AG08396 (cell line): ENCODE measurements around the gene ANKMY1.
"Not testable (repeated sequence)": the region's sequence is repeated elsewhere in the genome, so short reads cannot be mapped to it uniquely, and the experiment has no call there.

Source experiments
- DNase-seq: peaks from one replicate; pipeline ENCODE4 v3.0.0; 2012; ENCODE audit warnings: low spot score, mixed read lengths

The ANKMY1 gene

DNA sequence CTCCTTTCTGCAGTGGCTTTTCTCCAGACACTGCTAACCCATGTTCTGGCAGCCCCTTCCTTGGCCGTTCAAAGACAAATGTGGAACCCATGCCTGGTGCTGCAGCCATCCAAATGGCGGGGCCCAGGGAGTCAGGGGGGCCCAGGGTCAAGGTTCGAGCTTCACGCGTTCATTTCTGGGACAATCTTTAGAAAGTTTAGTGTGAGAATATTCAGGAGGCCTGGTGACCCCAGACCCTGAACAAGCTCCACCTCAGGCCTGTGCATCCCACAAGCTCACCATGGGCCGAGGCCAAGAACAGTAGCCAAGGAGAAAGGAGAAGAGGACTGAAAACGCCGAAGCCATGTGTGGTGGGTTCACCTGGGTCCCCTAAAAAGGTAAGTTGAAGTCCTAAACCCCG, 54.4 kb downstream of the ANKMY1 start:
- no peak for DNase-seq

DNA sequence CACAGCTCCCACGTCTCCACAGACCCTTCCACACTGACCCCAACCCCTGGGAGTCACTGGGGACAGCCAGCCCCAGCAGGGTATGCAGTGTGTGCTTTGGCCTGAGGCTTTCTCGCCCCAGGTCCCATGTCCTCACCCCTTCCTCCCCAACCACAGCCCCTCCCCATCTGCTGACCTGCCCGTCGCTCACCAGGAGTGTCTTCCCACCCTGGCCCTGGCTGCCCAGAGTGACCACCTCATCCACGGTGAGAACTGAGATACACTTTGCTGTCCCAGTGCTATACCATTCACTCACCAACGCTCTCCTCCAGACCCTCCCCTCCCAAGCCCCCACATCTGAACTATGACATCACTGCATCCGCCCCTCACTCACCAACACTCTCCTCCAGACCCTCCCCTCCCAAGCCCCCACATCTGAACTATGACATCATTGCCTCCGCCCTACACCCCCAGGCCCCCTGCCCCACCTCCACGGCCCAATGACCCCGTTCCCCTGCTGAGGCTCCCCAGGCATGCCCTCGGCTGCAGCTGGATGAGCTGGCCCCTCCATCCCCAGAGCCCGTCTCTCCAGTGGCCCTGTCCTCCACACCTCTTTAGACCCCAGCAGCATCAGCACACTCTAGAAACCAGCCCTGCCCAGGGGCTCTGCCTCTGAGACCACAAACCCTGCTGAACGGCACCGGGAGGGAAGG, 55.2 kb downstream of the ANKMY1 start:
- DNase-seq = no peak

- DNase-seq = no peak
Observed at GRCh38 chr2:240502059-240502429, 55.7 kb downstream of the ANKMY1 start.

DNA sequence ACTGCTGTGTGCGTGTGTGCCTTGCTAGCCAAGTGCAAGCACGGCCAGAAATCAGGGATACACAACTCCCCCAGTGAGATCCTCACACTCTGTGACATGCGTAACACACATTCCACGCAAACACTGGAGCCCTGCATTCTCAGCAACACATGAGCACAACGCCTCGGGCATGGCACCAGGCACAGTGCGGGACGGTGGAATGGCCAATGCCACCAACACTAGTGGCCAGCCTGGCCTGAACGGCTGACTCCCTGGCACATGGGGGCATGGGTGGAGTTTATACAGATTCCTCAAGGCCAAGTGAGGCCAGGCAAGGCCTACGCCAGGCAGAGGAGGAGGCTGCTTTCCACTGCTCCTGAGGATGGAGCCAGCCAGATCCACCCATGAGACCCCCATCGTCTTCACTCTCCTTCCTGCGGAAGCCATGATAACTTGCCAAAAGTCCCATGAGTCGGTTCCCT, 56.2 kb downstream of the ANKMY1 start:
- DNase-seq = no peak

- DNase-seq = no peak
Observed at GRCh38 chr2:240500561-240501423, 57.0 kb downstream of the ANKMY1 start.

DNA sequence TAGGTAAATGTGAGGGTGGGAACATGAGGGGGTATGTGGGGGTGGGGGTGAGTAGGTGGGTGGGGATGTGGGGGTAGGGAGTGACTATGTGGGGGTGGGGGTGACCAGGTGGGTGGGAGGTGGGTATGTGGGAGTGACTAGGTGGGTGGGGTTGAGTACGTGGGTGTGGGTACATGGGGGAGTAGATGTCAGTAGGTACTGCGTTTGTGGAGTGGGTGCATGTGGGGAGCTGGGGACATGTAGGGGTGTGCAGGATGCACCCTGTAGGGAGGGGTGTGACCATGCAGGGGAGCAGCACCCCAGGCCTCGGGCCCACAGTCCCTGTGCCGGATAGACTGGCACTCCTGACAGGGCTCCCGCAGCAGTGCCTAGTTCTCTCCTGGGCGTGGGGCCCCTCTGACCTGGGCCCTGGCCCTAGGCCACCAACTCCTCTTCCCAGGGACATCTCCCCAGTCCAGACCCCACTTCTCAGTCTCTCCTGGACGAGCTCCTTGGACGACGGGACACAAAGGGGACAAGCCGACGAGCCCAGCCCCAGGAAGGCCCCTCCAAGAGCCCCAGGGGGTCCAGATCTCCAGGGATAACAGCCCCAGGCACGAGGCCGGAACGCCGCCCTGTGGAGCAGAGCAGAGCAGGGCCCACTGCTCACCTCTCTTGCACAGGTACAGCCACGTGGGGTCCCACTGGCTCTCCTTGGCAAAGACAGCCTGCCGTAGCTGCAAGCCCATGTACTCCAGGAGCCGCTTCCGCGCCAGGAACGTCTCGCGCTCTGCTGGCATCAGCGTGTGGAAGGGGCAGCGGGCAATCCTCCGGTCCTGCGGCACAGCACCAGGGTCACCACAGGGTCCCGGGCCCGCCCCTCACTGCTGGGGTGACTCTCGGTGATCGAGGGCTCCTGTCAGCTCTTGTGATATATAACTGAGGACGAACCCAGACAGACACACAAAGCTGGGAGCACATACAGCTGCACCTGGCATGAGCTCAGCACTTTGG, 58.2 kb downstream of the ANKMY1 start:
- DNase-seq = peak; percentile 3

DNA sequence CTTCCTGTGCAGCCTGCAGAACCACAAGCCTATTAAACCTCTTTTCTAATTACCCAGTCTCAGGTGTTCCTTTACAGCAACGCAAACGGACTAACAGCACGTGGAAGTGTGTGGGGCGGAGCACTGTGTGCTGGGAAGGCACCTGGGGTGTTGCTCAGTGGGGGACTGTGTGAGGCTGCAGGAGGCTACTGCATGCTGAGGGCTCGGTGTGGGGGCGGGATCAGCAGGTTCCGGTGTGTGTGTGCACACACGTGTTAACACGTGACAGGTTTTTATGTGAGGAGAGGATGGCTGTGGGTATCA, 58.9 kb downstream of the ANKMY1 start:
- DNase-seq = peak; percentile 3

GRCh38 chr2:240498171-240498957, 59.4 kb downstream of the ANKMY1 start:
- DNase-seq = no peak

GRCh38 chr2:240497082-240497481, 60.7 kb downstream of the ANKMY1 start:
- DNase-seq = peak; percentile 48

- not testable (repeated sequence) for DNase-seq
Observed at GRCh38 chr2:240494942-240495341, 62.8 kb downstream of the ANKMY1 start.

GRCh38 chr2:240494194-240494793, 63.5 kb downstream of the ANKMY1 start:
- DNase-seq = no peak

DNA sequence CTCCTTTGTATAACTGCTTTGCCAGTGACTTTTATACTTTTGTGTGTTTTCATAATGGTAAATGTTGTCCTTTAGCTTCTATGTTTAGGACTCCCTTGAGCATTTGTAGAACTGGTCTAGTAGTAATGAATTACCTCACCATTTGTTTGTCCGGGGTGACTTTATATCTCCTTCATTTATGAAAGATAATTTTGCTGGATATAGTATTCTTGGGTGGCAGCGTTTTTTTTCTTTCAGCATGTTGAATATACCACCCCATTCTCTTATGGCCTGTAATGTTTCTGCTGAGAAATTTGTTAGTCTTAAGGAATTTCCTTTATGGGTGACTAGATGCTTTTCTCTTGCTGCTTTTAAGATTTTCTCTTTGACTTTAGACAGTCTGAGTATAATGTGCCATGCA, 66.3 kb downstream of the ANKMY1 start:
- no peak for DNase-seq

DNA sequence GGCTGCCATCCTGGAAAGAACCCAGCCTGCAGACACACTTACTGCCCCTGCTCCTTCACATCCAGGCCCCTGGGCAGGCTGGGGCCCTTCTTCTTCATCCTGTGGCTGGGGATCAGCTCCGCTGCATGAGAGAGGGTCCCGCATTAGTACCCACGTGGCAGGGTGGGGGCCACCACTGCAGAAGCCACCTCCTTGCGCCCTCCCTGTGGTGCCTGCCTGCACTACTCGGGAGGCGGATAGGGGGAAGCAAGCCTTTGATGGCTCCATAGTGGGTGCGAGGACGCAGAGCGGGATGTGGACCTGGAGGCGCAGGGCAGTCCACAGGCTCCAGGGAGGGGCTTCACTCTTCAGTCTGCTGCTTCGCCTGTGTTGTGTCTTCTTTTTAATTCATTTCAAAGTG, 75.6 kb downstream of the ANKMY1 start:
- no peak for DNase-seq

GRCh38 chr2:240481720-240482119, 76.1 kb downstream of the ANKMY1 start:
- no peak for DNase-seq

- DNase-seq = no peak
Observed at GRCh38 chr2:240480834-240481623, 76.8 kb downstream of the ANKMY1 start.

GRCh38 chr2:240479111-240479501, 78.7 kb downstream of the ANKMY1 start:
- DNase-seq = no peak

DNA sequence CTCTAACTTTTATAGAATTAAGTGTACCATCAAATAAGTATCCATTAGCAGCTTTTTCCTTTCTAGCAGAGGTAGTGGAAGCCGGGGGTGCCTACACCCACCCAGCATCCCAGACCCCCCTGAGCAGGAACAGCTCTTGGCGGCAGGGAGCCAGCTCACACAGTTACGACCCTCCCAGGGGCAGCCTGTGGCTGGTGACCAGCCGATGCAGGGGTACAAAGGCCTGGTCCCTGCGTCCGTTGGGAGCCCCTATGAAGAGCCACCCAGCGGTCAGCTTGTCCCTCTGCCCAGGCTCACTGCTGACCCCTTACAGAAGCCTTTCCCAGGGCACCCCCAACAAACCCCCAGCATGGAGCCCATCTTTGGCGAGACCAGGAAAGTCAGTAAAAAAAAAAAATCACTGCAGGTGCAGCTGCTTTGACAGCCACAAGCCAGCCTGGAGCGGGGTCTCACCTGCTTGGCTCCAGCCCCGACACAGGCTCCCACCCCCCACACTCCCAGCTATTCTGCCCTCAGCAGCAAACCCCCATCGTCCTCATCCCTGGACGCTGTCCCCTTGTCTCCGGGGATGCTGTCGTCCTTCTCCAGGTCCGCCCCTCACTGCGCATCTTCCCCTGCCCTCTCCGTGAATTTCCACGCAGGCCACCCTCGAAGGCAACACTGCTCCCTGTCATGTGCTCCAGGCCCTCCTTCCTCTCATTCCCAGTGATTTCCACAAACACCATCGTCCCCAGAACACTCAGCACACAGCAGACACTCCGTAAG, 79.3 kb downstream of the ANKMY1 start:
- DNase-seq = no peak

DNA sequence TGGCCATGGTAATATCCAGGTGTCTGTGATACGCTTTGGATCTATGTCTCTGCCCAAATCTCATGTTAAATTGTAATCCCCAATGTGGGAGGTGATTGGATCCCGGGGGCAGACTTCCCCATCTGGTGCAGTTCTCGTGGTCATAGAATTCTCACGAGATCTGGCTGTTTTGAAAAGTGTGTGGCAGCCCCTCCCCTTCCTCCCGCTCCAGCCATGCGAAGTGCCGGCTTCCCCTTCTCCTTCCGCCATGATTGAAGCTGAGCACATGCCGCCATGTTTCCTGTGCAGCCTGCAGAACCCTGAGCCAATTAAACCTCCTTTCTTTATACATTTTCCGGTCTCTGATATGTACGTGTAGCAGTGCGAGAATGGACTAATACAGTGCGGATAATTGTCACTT, 79.9 kb downstream of the ANKMY1 start:
- no peak for DNase-seq

DNA sequence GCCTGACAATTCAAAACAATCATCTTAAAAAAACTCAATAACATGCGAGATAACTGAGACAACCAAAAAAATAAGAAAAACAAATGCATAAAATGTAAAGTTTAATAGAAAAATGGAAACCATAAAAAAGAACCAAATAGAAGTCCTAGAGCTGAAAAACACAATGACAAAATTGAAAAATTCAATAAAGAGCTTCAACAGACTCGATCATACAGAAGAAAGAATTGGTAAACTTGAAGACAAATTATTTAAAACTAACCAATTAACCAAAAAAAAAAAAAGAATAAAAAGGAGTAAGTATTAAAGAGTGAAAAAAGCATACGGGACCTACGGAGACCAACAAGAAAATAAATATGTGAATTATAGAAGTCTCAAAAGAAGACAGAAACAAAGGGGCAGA, 84.6 kb downstream of the ANKMY1 start:
- no peak for DNase-seq
